Stimulated activated naive CD4-positive, alpha-beta T cell treated with Interleukin-2 at 50 U/mL for 16 hours (primary cell): ENCODE results near the gene NKX3-2.

Experiments
- DNase-seq: peaks from one replicate; lab custom pipeline; 2025; lab: John Stamatoyannopoulos, UW

The NKX3-2 gene

GRCh38 chr4:13530823-13531624 is 13.3 kb downstream of the NKX3-2 start:
- no peak for DNase-seq

GRCh38 chr4:13529128-13529919 is 15.0 kb downstream of the NKX3-2 start:
- no peak for DNase-seq

GRCh38 chr4:13528821-13529127 is 15.5 kb downstream of the NKX3-2 start:
- no peak for DNase-seq

DNA sequence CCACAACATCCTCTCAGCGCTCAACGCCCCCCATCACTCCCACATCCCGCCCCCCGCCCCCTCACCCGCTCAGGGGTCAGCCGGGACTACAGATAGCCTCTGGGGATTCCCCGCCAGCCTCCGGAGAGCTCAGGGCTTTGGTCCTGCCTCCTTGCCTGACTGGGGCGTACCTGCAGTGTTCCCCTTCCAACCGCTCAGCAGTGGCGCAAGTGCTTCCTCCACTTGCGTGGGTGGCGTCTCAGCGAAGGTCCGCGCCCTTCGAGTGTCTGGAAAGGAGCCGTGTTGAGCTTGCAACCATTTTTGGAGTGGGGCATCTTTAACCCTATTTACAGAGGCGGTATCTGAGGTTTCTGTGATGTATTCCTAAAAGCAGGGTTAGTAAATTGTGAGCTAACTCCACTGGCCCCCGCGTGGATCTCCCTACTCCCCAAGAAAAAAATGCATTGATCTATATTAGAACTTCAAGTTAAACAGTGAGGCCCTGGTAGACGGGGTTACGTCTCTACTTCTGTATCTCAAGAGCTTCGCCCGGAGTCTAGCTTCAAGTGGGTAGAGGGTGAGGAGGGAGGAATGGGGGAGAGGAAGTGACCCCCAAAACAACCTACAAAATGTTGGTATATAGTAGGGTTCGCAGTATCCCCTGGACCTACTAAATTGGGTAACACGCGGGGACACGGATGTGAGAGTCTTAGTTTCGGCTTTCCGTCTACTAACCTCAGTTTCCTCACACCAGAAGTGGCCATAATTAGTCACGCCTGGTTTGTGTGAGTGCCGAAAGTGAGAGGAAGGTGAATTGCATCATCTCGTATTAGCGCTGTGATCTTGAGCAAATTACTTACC is 16.1 kb downstream of the NKX3-2 start:
- DNase-seq, result no peak

DNA sequence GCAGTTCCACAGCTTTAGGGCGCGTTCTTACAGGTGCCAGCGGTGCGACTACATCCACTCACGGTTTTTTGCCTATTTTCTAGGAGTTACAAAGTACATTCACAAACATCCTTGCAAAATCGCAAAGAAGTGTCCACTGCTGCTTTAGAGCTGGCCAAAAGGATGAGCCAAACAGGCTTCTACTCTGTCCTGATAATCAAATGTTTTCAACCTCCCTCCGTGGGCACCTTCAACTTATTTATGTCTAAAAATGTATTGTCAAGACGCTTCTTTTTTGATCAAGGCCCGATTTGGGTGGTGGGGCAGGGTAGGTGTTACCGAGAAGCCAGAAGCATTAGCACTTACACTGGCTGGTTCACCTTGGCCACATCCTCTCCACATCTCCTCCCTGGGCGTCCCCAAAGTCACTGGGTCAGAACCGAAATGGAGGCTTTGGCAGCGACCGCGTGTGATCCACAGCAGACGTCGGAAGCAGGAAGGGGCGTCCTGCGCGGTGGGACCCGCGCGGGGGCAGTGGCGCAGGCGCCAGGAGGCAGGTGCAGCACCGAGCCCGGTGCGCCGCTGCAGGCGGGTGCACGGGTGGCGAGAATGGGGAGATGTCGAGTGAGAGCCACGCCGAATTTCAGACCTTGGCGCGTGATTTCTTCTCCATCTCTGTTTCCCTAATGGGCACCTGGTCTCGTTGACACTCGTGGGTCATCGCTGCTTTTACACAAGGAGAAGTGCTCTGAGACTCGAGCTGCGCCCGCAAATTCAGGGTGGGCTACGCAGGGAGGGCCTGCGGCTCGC is 16.9 kb downstream of the NKX3-2 start:
- no peak for DNase-seq

DNA sequence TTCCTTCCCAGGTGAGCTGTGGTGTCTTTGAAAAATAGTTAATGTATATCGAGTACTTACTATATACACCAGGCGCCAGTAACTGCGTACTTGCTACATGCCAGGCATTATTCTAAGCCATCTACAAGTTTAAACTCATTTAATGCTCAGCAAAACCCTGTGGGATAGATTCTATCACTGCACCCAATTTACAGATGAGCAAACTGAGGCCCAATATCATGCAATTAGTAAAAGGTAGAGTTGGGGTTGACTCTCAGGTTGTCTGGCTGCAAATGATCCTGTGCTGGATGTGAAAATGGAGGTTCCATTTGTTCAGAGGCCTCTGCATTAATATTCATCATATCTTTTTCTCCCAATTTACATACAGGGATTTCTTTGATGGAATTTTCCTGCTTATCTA is 17.6 kb downstream of the NKX3-2 start:
- DNase-seq, result no peak

- DNase-seq, result no peak
Observed at GRCh38 chr4:13525606-13526281, 18.6 kb downstream of the NKX3-2 start.

GRCh38 chr4:13524504-13525243 is 19.6 kb downstream of the NKX3-2 start:
- DNase-seq, result no peak

GRCh38 chr4:13523591-13524503 is 20.5 kb downstream of the NKX3-2 start:
- DNase-seq, result no peak

GRCh38 chr4:13523105-13523477 is 21.2 kb downstream of the NKX3-2 start:
- no peak for DNase-seq

- DNase-seq, result no peak
Observed at GRCh38 chr4:13522282-13523104, 21.8 kb downstream of the NKX3-2 start.

DNA sequence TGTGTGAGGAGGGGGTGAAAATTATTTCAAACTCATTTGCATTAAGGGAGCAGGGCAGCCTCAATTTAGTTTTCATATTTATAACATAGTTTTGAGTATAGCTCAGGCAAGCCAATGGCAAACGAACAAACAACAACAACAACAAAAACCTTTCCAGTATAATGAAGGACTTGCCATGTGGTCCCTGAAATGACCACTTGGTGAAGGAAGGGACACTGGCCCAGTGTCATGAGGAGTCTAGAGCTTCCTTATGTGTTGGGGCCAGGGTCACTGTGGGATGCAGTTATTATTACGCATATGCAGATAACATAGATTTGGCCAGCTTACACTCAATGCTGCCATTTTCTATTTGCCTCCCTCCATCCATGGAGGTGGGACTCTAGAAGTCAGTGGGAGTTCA is 23.3 kb downstream of the NKX3-2 start:
- DNase-seq, result no peak

DNA sequence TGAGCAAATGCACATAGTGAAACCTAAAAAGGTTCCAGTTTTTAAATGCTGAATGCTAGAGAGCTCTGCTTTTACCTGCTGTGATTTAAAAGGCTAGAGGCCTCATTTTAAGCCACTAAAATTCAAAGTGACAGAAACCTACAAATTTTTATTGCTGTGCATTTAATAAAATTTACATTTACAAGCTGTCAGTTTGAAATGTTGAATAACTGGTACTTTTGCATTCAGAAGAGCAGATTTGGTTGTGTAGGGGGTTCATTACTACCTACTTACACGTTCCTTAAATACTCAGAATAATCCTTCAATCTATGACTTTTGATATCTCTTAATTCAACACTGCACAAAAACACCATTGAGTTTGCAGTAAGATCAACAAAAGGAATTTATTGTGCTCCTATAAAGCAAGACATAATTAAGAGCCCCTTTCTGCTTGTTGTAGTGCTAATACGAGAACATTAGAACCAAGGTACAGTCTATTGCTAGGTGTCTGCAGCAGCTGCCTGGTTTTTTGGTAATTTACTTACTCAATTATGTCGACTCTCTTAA is 27.9 kb downstream of the NKX3-2 start:
- no peak for DNase-seq

DNA sequence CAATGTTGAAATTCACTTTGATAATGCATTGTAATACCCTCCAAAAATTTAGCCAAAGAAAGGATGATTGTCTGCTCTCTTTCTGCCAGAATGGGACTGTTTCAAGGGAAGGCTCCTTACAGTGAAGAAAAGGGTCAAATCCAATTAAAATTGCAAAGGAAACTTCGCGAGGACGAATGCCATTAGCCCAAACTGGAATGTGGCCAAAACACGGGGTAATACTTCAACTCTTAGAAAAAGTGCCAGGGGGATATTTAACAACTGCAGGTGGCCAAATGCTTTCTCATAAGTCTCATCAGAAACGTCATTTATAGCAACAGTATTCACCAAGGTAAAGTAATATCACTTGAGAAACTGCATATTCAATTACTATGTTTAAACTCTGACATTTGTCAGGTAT is 29.0 kb downstream of the NKX3-2 start:
- DNase-seq, result no peak

DNA sequence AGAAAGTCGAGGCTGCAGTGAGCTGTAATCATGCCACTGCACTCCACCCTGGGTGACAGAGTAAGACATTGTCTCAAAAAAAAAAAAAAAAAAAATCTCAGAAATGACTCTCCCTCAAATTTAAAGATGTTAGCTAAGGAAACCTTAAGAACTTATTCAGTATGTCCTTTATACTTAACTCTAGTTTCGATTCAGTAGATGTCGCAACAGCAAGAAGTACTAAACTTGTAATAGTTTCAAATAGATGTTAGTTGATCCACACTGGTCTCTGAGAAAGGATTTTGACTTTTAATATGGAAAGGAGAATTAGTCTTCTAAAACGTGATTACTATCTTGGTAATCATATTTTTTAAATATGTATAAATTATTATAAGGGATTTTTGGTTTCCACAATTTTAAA is 29.6 kb downstream of the NKX3-2 start:
- DNase-seq, result no peak

DNA sequence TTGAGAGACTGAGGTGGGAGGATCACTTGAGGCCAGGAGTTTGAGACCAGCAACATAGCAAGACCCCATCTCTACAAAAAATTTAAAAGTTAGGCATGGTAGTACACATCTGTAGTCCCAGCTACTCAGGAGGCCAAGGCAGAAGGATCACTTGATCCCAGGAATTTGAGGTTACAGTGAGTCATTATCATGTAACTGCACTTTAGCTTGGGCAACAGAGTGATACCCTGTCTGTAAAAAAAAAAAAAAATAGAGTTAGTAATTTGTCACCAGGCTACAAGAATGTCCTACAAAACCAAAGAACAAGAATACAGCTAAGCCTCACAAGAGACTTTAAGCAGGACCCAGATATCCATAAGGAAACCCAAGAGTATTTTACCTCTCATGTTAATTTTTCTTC is 33.2 kb downstream of the NKX3-2 start:
- no peak for DNase-seq

DNA sequence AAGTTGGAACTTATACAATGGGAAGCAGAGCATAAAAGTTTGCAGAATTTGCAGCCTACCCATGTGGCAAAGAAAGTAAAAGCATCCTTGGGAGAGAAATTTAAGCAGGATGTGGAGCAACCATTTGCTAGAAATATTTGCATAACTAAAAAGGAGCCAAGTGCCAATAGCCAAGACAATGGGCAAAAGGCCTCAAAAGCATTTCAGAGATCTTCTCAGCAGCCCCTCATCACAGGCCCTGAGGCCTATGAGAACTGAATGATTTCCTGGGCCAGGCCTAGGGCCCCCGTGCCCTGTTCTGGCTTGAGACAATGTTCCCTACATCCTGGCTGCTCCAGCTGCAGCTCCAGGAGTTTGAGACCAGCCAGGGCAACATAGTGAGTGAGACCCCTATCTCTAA is 34.9 kb downstream of the NKX3-2 start:
- no peak for DNase-seq

DNA sequence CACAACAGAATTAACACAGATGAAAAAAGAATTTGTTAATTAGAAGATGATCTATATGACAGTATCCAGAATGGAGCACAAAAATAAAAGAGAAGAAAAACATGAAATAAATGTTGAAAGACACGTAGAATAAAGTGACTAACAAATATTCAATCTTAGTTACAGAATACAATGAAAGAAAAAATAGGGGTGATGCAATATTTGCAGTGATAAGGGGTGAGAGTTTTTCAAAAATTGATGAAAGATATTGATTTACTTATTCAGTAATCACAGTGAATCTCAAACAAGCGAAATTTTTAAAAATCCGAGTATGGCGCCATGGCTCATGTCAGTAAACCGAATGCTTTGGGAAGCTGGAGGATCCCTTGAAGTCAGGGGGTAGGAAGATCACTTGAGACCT is 39.9 kb downstream of the NKX3-2 start:
- no peak for DNase-seq
